Breast epithelium (tissue), 3 donors: ENCODE results near the gene REEP3.

Experiments
- POLR2A ChIP-seq: fragments of 450-650 bp; IDR thresholded peaks from one replicate; pipeline ENCODE4 v1.6.1; 2016; ENCODE audit warnings: antibody characterized with exemption, mild to moderate bottlenecking, moderate library complexity
- TF ChIP-seq, protein P1 (sequence below), 3 donors: fragments of 450-650 bp; IDR thresholded peaks; one replicate each; pipeline ENCODE4 v1.5.1; 2016 to 2017; ENCODE audit warnings: antibody characterized with exemption in 3 of 3, mild to moderate bottlenecking in 3 of 3, moderate library complexity in 3 of 3

DNA sequence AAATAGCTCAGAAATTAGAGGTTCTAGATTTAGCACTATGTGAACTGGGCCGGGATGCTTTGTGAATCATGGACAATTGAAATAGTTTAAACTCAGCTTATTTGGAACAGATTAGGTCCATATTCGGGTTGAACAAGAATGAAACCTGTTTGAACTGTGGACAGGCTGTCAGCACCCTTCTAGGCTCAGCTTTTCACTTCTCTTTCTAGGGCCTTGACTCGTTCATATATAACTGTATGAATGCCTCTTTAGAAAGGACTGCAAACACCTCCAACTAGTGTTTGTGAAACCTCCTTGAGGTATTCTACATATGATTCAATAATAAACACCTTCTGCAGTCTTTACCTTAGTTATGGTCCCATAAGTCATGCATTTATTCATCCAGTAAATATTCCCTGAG lies 115.6 kb downstream of the REEP3 start:
- TF ChIP-seq, protein P1, sequence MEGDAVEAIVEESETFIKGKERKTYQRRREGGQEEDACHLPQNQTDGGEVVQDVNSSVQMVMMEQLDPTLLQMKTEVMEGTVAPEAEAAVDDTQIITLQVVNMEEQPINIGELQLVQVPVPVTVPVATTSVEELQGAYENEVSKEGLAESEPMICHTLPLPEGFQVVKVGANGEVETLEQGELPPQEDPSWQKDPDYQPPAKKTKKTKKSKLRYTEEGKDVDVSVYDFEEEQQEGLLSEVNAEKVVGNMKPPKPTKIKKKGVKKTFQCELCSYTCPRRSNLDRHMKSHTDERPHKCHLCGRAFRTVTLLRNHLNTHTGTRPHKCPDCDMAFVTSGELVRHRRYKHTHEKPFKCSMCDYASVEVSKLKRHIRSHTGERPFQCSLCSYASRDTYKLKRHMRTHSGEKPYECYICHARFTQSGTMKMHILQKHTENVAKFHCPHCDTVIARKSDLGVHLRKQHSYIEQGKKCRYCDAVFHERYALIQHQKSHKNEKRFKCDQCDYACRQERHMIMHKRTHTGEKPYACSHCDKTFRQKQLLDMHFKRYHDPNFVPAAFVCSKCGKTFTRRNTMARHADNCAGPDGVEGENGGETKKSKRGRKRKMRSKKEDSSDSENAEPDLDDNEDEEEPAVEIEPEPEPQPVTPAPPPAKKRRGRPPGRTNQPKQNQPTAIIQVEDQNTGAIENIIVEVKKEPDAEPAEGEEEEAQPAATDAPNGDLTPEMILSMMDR (IDR thresholded peaks at IDR 0.05) = no peak
- no peak for TF ChIP-seq POLR2A
